Ovary (tissue), 9 donors: ENCODE results near the gene SNX24. TPM values are rescaled to one million over a fixed set of nuclear protein-coding genes. Genes with fewer than 3 reads are reported as not detected.

Source experiments
- DNase-seq, 5 donors: peaks; one replicate each; pipeline ENCODE4 v3.0.0-alpha.2; 2019 to 2020
- H3K27ac ChIP-seq, 2 donors: fragments of 200-600 bp; one replicate each; pipeline versions ENCODE4 v1.5.1 to v1.8.0; 2019 to 2022
- H3K27me3 ChIP-seq: fragments of 200-600 bp; one replicate; pipeline ENCODE4 v1.8.0; 2022
- H3K36me3 ChIP-seq: fragments of 200-600 bp; sonication (generic); one replicate; pipeline ENCODE4 v1.5.1; 2019
- H3K4me1 ChIP-seq: one replicate; pipeline ENCODE4 v1.8.1; 2013; ENCODE audit warnings: mild to moderate bottlenecking, moderate library complexity; ENCODE audit not compliant: insufficient read depth
- H3K4me3 ChIP-seq: fragments of 200-600 bp; sonication (generic); one replicate; pipeline ENCODE4 v1.5.1; 2017
- H3K9me3 ChIP-seq, 2 donors: fragments of 200-600 bp in 1 of 2; sonication (generic) in 1 of 2; one replicate each; pipeline versions ENCODE4 v1.5.1 to v1.8.1; 2013 to 2019; ENCODE audit warnings: mild to moderate bottlenecking in 1 of 2, moderate library complexity in 1 of 2
- CTCF ChIP-seq, 3 donors: fragments of 450-650 bp in 2 of 3; fragments of 200-600 bp in 1 of 3; IDR thresholded peaks; one replicate each; pipeline versions ENCODE4 v1.5.1 to v1.8.0; 2016 to 2022; ENCODE audit warnings: antibody characterized with exemption in 3 of 3, mild to moderate bottlenecking in 1 of 3
- EP300 ChIP-seq: sonication (generic); formaldehyde crosslinking; IDR thresholded peaks from one replicate; pipeline ENCODE4 v1.6.1; 2017; ENCODE audit warnings: antibody characterized with exemption
- POLR2A ChIP-seq: fragments of 450-650 bp; IDR thresholded peaks from one replicate; pipeline ENCODE4 v1.6.1; 2017; ENCODE audit warnings: antibody characterized with exemption, mild to moderate bottlenecking, moderate library complexity
- WGBS, 3 donors: extraction: QIAGEN DNeasy Blood & Tissue Kit in 1 of 3; methylation state at CpG; one replicate each; pipeline versions ENCODE4 v1.1.5 to v1.1.7; 2013 to 2017; 5-methylcytosine and 5-hydroxymethylcytosine counted together
- intact Hi-C, 4 donors: fragments of 100-400 bp; cut with DNase I; formaldehyde crosslinking; loops; one replicate each; pipeline versions ENCODE4 v1.11.0 to v1.15.1; 2022 to 2023
- polyA plus RNA-seq, 2 donors: library from polyadenylated mRNA; stranded (reverse); fragments of 200-250 nt in 1 of 2; fragments of 350-450 nt in 1 of 2; fragmentation: Illumina TruSeq in 1 of 2; extraction: RNeasy Lipid Tissue Mini Kit (QIAGEN cat#74804) in 1 of 2; gene quantifications; one replicate each; pipeline ENCODE4 v1.2.3, GENCODE V29; 2013 to 2014
- total RNA-seq, 7 donors: library from RNA; depleted of rRNA in 2 of 7; stranded (reverse); fragments of >200 nt in 2 of 7; fragmentation: NEBNext Ultra II Directional in 3 of 7; extraction: Animal tissue kit (Norgen Biotek cat#: 25700) in 3 of 7; gene quantifications; one replicate each; pipeline versions ENCODE4 v1.1.0 to v1.2.4, GENCODE V29; 2016 to 2023
- donor health status: DM: no; HTN: no; CAD: no; lungs with moderate emphysema.
- donor health status: DM: no; HTN: no; CAD: no.
- donor health status: Bipolar disorder and iron deficiency.
- donor health status: DM: yes; HTN: yes; CAD: no.
- donor health status: DM: no; HTN: no; CAD: no.
- donor health status: DM: yes; HTN: yes; CAD: no.

Gene SNX24
- total and polyA plus RNA-seq, 9 donors = 4.1 to 19.1 (median 9.0) TPM

DNA sequence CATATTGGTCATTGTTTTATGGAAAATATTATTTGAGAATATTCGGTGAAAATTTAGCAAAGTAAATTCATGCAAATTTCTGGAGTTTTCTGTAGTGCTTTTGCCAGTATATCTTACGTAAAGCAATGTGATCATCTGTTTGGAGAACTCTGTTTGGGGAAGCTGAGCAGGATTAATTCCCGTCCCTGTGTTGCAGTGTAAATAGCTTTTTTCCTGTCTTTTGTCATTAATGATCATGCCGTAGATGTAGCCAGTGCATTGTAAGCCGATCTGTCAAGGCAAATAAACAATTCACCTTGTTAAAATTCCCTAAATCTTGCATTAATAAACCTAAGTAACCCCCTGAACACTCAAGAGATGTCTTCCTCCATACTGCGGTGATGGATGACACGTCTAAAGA is 151.9 kb downstream of the SNX24 start:
- Histone ChIP-seq H3K36me3 (no peaks in the 10 kb centered on the region), H3K27ac (no peak overlapping the region), H3K27me3 (no peaks in the 10 kb centered on the region), H3K4me3 (no peak overlapping the region), H3K4me1 (no peaks in the 10 kb centered on the region), H3K9me3 (no peaks in the 10 kb centered on the region)
- WGBS, 3 donors = 70 to 81% (median 81%) methylated on average over 7 of the region's 7 CpGs
- DNase-seq = no peak
- TF ChIP-seq EP300 = no peak
- TF ChIP-seq POLR2A = no peak
- TF ChIP-seq CTCF (IDR thresholded peaks at IDR 0.05) = no peak
- intact Hi-C loops = no loop called here

- no peaks in the 10 kb centered on the region for H3K4me1 ChIP-seq
- H3K4me3 ChIP-seq = no peak overlapping the region
- no peak for TF ChIP-seq POLR2A
- no peak for TF ChIP-seq CTCF (IDR thresholded peaks at IDR 0.05)
- TF ChIP-seq EP300 = no peak
- H3K27me3 ChIP-seq = no peaks in the 10 kb centered on the region
- 75 to 82% (median 78%) methylated on average over 10 of the region's 10 CpGs for WGBS, 3 donors
- H3K27ac ChIP-seq = no peak overlapping the region
- H3K36me3 ChIP-seq = no peaks in the 10 kb centered on the region
- intact Hi-C loops = no loop called here
- DNase-seq = no peak
- no peaks in the 10 kb centered on the region for H3K9me3 ChIP-seq
Measured at GRCh38 chr5:122999947-123000563, 154.6 kb downstream of the SNX24 start.

DNA sequence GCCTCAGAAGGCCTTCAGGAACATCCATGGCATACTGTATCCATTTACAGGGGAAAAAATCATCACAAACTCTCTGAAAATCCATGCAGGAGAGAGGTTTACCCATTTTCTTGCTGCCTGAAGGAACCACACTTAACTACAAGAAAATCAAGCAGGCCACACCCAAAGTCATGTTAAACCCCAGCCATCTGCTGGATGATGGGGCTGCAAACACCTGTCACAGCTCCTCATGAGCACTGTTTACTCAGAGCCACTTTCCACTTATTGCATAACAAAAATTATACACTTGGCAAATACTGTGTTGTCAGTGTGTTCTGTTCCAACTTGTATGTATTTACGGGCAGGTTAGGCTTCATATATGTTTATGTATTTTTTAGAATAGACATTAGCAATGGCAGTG is 155.3 kb downstream of the SNX24 start:
- 97 to 100% (median 98%) methylated on average over 1 of the region's 1 CpG for WGBS, 3 donors

DNA sequence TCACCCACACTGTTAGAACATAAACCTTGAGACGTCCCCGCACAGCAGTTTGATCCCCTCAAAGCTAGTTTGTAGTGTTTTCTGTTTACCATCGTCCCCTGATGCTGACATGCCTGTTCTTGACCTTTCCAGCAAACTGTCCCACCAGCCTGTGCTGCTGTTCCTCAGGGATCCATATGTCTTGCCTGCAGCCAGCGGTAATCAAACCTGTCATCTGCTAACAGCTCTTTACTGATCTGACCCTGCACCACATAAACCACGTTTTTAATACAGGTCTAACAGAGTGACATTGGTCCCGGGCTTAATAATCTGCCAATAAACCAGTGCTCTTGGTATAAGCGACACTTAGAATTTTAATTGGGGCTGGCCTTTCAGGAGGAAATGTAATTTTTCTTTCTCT is 156.4 kb downstream of the SNX24 start:
- Histone ChIP-seq H3K4me1 (no peaks in the 10 kb centered on the region), H3K27me3 (no peaks in the 10 kb centered on the region), H3K27ac (no peak overlapping the region), H3K9me3 (no peaks in the 10 kb centered on the region), H3K4me3 (no peak overlapping the region), H3K36me3 (no peaks in the 10 kb centered on the region)
- DNase-seq = no peak
- TF ChIP-seq CTCF (IDR thresholded peaks at IDR 0.05) = no peak
- no peak for TF ChIP-seq EP300
- no peak for TF ChIP-seq POLR2A
- intact Hi-C loops = no loop called here
- WGBS, 3 donors = 76 to 79% (median 78%) methylated on average over 7 of the region's 7 CpGs

More for the DNA sequence above, 155.3 kb downstream of the SNX24 start:
- Histone ChIP-seq H3K27ac (no peak overlapping the region), H3K27me3 (no peaks in the 10 kb centered on the region), H3K9me3 (no peaks in the 10 kb centered on the region), H3K4me3 (no peak overlapping the region), H3K36me3 (no peaks in the 10 kb centered on the region), H3K4me1 (no peaks in the 10 kb centered on the region)
- no peak for TF ChIP-seq EP300
- TF ChIP-seq CTCF (IDR thresholded peaks at IDR 0.05) = no peak
- TF ChIP-seq POLR2A = no peak
- DNase-seq = no peak
- intact Hi-C loops = no loop called here
